Measurements from ENCODE around the gene FCMR.
A peak's percentile ranks its signal among the peaks of the same experiment; 100 is the strongest.

FCMR gene

GRCh38 chr1:206955476-206956451 is 34.0 kb upstream of the FCMR start:
- DNase-seq (peak; percentile 8), ATAC-seq (peak; percentile 67)
- Mint-ChIP-seq H3K4me3 (no peak overlapping the region), H3K9me3 (no peaks in the 10 kb centered on the region), H3K36me3 (ENCODE audit: low read depth) (no peaks in the 10 kb centered on the region), H3K27ac (peak overlapping the region; percentile 15), H3K4me1 (peaks cover 13% of the 10 kb centered on the region), H3K27me3 (peaks cover 3% of the 10 kb centered on the region)

- ATAC-seq (no peak), DNase-seq (no peak)
- Mint-ChIP-seq H3K27me3 (peaks cover 1% of the 10 kb centered on the region), H3K4me3 (no peak overlapping the region), H3K9me3 (no peaks in the 10 kb centered on the region), H3K36me3 (ENCODE audit: low read depth) (no peaks in the 10 kb centered on the region), H3K27ac (no peak overlapping the region), H3K4me1 (peaks cover 13% of the 10 kb centered on the region)
These were observed 33.0 kb upstream of the FCMR start for GRCh38 chr1:206954459-206955342.

- Mint-ChIP-seq H3K36me3 (ENCODE audit: low read depth) (no peaks in the 10 kb centered on the region), H3K27ac (no peak overlapping the region), H3K4me1 (peaks cover 15% of the 10 kb centered on the region), H3K27me3 (no peaks in the 10 kb centered on the region), H3K4me3 (no peak overlapping the region), H3K9me3 (no peaks in the 10 kb centered on the region)
- ATAC-seq (no peak), DNase-seq (no peak)
These were observed 31.9 kb upstream of the FCMR start for GRCh38 chr1:206953626-206954025.

DNA sequence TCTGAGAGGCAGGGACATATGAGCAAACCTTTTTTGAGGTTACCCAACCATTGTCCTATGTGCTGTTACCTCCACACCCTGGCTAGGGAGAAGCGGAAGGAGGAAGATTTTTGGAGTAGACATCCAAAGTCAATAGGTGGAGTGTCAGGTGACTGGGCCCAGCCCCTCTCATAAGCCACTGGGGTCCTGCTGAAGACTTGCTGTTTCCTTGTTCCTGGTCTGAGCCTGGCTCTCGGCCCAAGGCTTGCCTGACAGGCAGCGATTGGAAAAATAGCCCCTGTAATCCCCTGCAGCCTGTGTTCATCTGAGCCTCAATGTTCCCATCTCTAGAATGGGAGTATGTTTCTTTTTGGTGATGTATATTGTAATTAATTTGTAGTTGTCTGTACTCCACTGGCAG is 31.4 kb upstream of the FCMR start:
- Mint-ChIP-seq H3K9me3 (no peaks in the 10 kb centered on the region), H3K36me3 (ENCODE audit: low read depth) (no peaks in the 10 kb centered on the region), H3K27me3 (no peaks in the 10 kb centered on the region), H3K4me1 (peaks cover 15% of the 10 kb centered on the region), H3K27ac (no peak overlapping the region), H3K4me3 (no peak overlapping the region)
- ATAC-seq (no peak), DNase-seq (no peak)

GRCh38 chr1:206952171-206952570 is 30.4 kb upstream of the FCMR start:
- Mint-ChIP-seq H3K36me3 (ENCODE audit: low read depth) (no peaks in the 10 kb centered on the region), H3K9me3 (no peaks in the 10 kb centered on the region), H3K4me1 (peaks cover 15% of the 10 kb centered on the region), H3K27ac (no peak overlapping the region), H3K4me3 (no peak overlapping the region), H3K27me3 (no peaks in the 10 kb centered on the region)
- DNase-seq = no peak
- no peak for ATAC-seq

DNA sequence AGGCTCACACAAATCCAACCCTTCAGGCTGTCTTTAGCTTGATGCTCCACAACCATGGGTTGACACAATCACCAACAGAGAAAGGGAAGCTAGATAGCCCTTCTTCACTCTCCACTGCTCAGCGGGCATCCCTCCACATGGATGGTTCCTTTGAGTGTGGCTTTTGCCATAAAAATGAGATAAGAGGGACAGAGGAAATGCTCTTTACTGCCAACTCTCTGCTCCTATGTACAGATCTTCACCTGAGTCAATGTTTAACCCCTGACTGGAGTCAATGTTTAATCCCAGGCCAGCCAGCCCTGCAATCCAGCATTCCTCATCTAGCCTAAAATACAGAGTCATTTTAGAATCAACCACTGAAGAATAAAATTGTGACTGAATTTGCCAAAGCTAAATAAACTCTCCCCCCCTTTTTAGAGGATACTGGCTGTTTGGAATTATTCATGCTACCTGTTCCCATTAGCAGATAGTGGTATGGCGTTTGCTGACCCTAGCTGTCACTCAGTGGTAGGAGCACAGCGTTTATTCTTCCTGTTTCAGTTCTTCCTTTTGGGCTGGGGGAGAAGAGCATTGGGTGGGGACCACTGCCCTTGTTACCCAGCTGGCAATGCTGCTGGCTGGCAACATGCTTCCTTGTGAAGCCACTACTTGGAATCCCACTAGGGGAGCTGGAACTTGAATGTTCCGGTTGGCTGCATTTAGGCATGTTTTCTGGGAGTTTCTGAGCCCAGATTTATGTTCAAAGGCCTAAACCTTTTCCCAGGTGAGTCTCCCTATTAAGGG is 29.8 kb upstream of the FCMR start:
- Mint-ChIP-seq H3K4me3 (no peak overlapping the region), H3K27ac (no peak overlapping the region), H3K36me3 (ENCODE audit: low read depth) (no peaks in the 10 kb centered on the region), H3K4me1 (peaks cover 15% of the 10 kb centered on the region), H3K9me3 (no peaks in the 10 kb centered on the region), H3K27me3 (no peaks in the 10 kb centered on the region)
- no peak for ATAC-seq
- DNase-seq = no peak

DNA sequence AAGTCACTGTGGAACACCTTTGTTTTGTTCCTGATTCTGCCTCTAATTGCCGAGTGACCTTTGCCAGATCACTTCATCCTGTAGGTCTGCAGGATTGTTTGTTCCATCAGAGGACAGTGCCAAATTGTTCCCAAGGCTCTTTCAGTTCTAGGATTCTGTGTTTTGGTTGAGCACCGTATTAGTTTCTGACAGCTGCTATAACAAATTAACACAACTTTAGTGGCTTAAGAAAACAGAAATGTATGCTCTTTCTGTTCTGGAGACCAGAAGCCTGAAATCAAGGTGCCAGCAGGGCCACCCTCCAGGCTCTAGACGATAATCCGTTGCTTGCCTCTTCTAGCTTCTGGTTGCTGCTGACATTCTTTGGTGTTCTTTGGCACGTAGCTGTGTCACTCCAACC is 27.9 kb upstream of the FCMR start:
- Mint-ChIP-seq H3K4me1 (peaks cover 3% of the 10 kb centered on the region), H3K4me3 (no peak overlapping the region), H3K36me3 (ENCODE audit: low read depth) (no peaks in the 10 kb centered on the region), H3K27me3 (no peaks in the 10 kb centered on the region), H3K9me3 (no peaks in the 10 kb centered on the region), H3K27ac (no peak overlapping the region)
- DNase-seq (no peak), ATAC-seq (no peak)

DNA sequence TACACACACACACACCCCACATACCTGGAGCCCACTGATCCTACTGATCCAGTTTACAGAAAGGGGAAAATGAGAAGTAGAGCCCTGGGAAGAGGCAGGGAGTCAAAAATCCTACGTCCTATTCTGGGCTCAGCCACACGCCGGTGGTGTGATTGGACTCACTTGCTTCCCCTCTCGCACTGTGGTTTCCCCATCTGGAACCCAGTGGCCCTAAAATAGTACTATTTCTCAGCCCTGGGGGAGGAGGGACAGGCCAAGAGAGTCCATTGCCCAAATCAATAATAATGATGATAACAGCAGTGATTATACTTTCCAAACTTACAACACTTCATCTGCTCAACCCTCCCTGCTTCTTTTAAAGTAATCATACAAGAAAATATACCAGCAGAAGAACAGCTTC is 27.5 kb upstream of the FCMR start:
- Mint-ChIP-seq H3K27ac (no peak overlapping the region), H3K27me3 (no peaks in the 10 kb centered on the region), H3K4me3 (no peak overlapping the region), H3K4me1 (peaks cover 2% of the 10 kb centered on the region), H3K9me3 (no peaks in the 10 kb centered on the region), H3K36me3 (ENCODE audit: low read depth) (no peaks in the 10 kb centered on the region)
- DNase-seq = no peak
- ATAC-seq = no peak

GRCh38 chr1:206947255-206947654 is 25.5 kb upstream of the FCMR start:
- ATAC-seq = no peak
- DNase-seq = no peak
- H3K27me3 Mint-ChIP-seq = peaks cover 2% of the 10 kb centered on the region
- H3K36me3 Mint-ChIP-seq (ENCODE audit: low read depth) = no peaks in the 10 kb centered on the region
- H3K9me3 Mint-ChIP-seq = no peaks in the 10 kb centered on the region
- H3K4me1 Mint-ChIP-seq = peaks cover 2% of the 10 kb centered on the region
- no peak overlapping the region for H3K4me3 Mint-ChIP-seq
- no peak overlapping the region for H3K27ac Mint-ChIP-seq

GRCh38 chr1:206946261-206946660 is 24.5 kb upstream of the FCMR start, which contains the start of gene PIGR:
PIGR (minus strand) TSS chr1:206946466; CDS start chr1:206940531, 5,935 bp downstream.
- Mint-ChIP-seq H3K27ac (no peak within 1 kb of the TSS), H3K4me1 (peaks cover 2% of the 10 kb centered on the region), H3K27me3 (peaks cover 2% of the 10 kb centered on the region), H3K4me3 (no peak within 1 kb of the TSS), H3K36me3 (ENCODE audit: low read depth) (no peaks in the 10 kb centered on the region), H3K9me3 (no peaks in the 10 kb centered on the region)
- ATAC-seq = no peak
- DNase-seq = no peak

- H3K36me3 Mint-ChIP-seq (ENCODE audit: low read depth) = no peaks in the 10 kb centered on the region
- H3K9me3 Mint-ChIP-seq = no peaks in the 10 kb centered on the region
- H3K4me1 Mint-ChIP-seq = peaks cover 2% of the 10 kb centered on the region
- no peak for DNase-seq
- no peak overlapping the region for H3K4me3 Mint-ChIP-seq
- no peak for ATAC-seq
- H3K27me3 Mint-ChIP-seq = peaks cover 2% of the 10 kb centered on the region
- no peak overlapping the region for H3K27ac Mint-ChIP-seq
These were observed 24.0 kb upstream of the FCMR start for GRCh38 chr1:206945779-206946178.

DNA sequence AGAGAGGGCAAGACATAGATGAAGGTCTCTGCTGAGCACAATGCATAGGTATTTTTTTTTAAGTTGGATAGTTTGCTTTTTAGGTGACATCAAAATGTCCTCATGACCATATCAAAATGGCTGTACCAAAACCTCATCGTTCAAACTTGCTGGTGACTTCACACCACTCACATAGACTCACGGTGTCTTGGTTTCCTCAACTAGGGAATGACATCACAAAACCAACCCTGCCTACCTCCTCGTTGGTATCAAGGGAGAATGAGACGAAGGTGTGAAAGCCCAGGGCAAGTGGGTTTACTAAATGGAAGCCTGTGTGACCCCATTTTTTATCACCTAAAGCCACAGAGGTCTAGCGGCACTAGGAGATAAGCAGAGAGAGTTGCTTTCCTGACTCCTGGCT is 23.0 kb upstream of the FCMR start:
- peaks cover 2% of the 10 kb centered on the region for H3K4me1 Mint-ChIP-seq
- ATAC-seq (no peak), DNase-seq (no peak)
- H3K9me3 Mint-ChIP-seq = no peaks in the 10 kb centered on the region
- H3K36me3 Mint-ChIP-seq (ENCODE audit: low read depth) = no peaks in the 10 kb centered on the region
- no peak overlapping the region for H3K27ac Mint-ChIP-seq
- peaks cover 2% of the 10 kb centered on the region for H3K27me3 Mint-ChIP-seq
- H3K4me3 Mint-ChIP-seq = no peak overlapping the region

- no peak for ATAC-seq
- no peaks in the 10 kb centered on the region for H3K9me3 Mint-ChIP-seq
- H3K4me1 Mint-ChIP-seq = no peaks in the 10 kb centered on the region
These were observed 20.2 kb upstream of the FCMR start for GRCh38 chr1:206941766-206942418.

DNA sequence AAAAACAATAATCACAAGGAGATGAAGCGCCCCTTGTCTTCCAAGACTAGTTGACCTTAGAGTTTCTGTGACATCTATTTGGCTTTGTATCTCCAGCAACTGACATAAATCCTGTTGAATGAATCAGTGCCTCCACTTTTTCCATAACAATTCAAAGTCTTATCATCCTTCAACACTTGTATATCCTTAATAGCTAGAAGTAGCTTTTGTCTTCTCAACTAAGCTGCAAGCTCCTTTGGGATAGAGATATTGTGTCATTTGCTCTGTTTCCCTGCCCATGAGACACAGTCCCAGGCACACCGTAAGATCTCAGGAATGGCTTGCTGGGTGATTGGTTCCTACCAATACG is 18.8 kb upstream of the FCMR start:
- no peak for ATAC-seq
- no peak overlapping the region for H3K4me3 Mint-ChIP-seq
- H3K27ac Mint-ChIP-seq = no peak overlapping the region
- no peaks in the 10 kb centered on the region for H3K4me1 Mint-ChIP-seq
- no peaks in the 10 kb centered on the region for H3K9me3 Mint-ChIP-seq
- H3K27me3 Mint-ChIP-seq = peaks cover 2% of the 10 kb centered on the region
- no peak for DNase-seq
- no peaks in the 10 kb centered on the region for H3K36me3 Mint-ChIP-seq (ENCODE audit: low read depth)

More at GRCh38 chr1:206941766-206942418, 20.2 kb upstream of the FCMR start:
- DNase-seq = no peak
- peaks cover 2% of the 10 kb centered on the region for H3K27me3 Mint-ChIP-seq
- H3K27ac Mint-ChIP-seq = no peak overlapping the region
- no peak overlapping the region for H3K4me3 Mint-ChIP-seq
- H3K36me3 Mint-ChIP-seq (ENCODE audit: low read depth) = no peaks in the 10 kb centered on the region
